HepG2 (cell line): ENCODE data around the gene CLDN5. TPM values are rescaled to one million over a fixed set of nuclear protein-coding genes. Genes with fewer than 3 reads are reported as not detected.
A peak's percentile ranks its signal among the peaks of the same experiment; 100 is the strongest.

Experiments
- ASH2L ChIP-seq: fragments of 300-600, 200-600 bp; sonication (generic); IDR thresholded peaks from 2 replicates; pipeline ENCODE4 v1.7.0; 2017; ENCODE audit warnings: low read depth, mild to moderate bottlenecking, moderate library complexity, mixed read lengths, low read length; ENCODE audit not compliant: insufficient read length
- FOXA1 ChIP-seq, 2 experiments: fragments of 450-650 bp in 1 of 2; sonication (generic) in 1 of 2; formaldehyde crosslinking in 1 of 2; IDR thresholded peaks; 2 replicates each; pipeline versions ENCODE4 v1.4.0 to v1.6.1; 2016 to 2020; ENCODE audit warnings: missing genetic modification reagents in 1 of 2
- KLF16 ChIP-seq, 2 experiments: sonication (generic) in 1 of 2; formaldehyde crosslinking in 1 of 2; IDR thresholded peaks; 2 replicates each; pipeline versions ENCODE4 v1.6.1 to v1.8.0; 2016 to 2023; ENCODE audit warnings: missing genetic modification reagents in 2 of 2, missing compliant biosample characterization in 1 of 2
- POLR2AphosphoS2 ChIP-seq: IDR thresholded peaks from 2 replicates; pipeline ENCODE4 v1.6.1; 2011; ENCODE audit warnings: low read depth, low read length, improper control_type of control experiment
- TP53 ChIP-seq: sonication (generic); formaldehyde crosslinking; conservative IDR thresholded peaks from 2 replicates; pipeline ENCODE4 v1.4.0; 2020; ENCODE audit warnings: missing genetic modification reagents
- ZFP37 ChIP-seq: sonication (generic); formaldehyde crosslinking; IDR thresholded peaks from 2 replicates; pipeline ENCODE4 v1.4.0; 2020; ENCODE audit warnings: missing genetic modification reagents, borderline replicate concordance
- ZNF275 ChIP-seq: sonication (generic); formaldehyde crosslinking; IDR thresholded peaks from 2 replicates; pipeline ENCODE4 v1.8.0; 2022; ENCODE audit warnings: missing genetic modification reagents, mild to moderate bottlenecking, inconsistent platforms, borderline replicate concordance
- ZNF432 ChIP-seq: sonication (generic); formaldehyde crosslinking; IDR thresholded peaks from 2 replicates; pipeline ENCODE4 v1.5.0; 2020; ENCODE audit warnings: missing genetic modification reagents, mild to moderate bottlenecking, borderline replicate concordance
- ZNF563 ChIP-seq: sonication (generic); formaldehyde crosslinking; IDR thresholded peaks from 2 replicates; pipeline ENCODE4 v1.8.0; 2022; ENCODE audit warnings: mild to moderate bottlenecking, moderate library complexity, missing genetic modification reagents
- polyA plus RNA-seq, 8 experiments: library from polyadenylated mRNA; depleted of rRNA in 3 of 8; stranded (reverse) in 7 of 8; unstranded in 1 of 8; fragments of >200 nt; fragmentation: Illumina TruSeq in 4 of 8; extraction: Trizol in 4 of 8; gene quantifications; 2 replicates each; pipeline versions ENCODE4 v1.2.1 to v1.2.3, GENCODE V29; 2011 to 2016; ENCODE audit warnings: low read depth in 4 of 8, missing spikeins in 1 of 8, mixed read lengths in 1 of 8; ENCODE audit not compliant: insufficient read depth in 1 of 8
- total RNA-seq, 5 experiments: library from RNA; depleted of rRNA; stranded (reverse); fragments of >200 nt; fragmentation: Illumina TruSeq; extraction: Trizol; gene quantifications; 2 replicates each; pipeline ENCODE4 v1.2.3, GENCODE V29; 2016; ENCODE audit warnings: low read depth in 1 of 5
- TF ChIP-seq, protein P1 (sequence below): sonication (generic); formaldehyde crosslinking; IDR thresholded peaks from 2 replicates; pipeline ENCODE4 v1.4.0; 2020; ENCODE audit warnings: low read depth, missing genetic modification reagents
- TF ChIP-seq, protein P2 (sequence below): fragments of 450-650 bp; IDR thresholded peaks from 2 replicates; pipeline ENCODE4 v1.6.1; 2017; ENCODE audit warnings: mild to moderate bottlenecking
- TF ChIP-seq, protein P3 (sequence below): sonication (generic); formaldehyde crosslinking; IDR thresholded peaks from 2 replicates; pipeline ENCODE4 v1.4.0; 2020; ENCODE audit warnings: missing genetic modification reagents
- TF ChIP-seq, protein P4 (sequence below): IDR thresholded peaks from 2 replicates; pipeline ENCODE4 v1.6.1; 2016; ENCODE audit warnings: missing genetic modification reagents, missing compliant biosample characterization

Gene CLDN5
- total and polyA plus RNA-seq, 2 of the 13 experiments (the other 11 are each of a cell fraction or from before 2014, with no cell fraction given), result not detected

GRCh38 chr22:19479355-19480172, 44.6 kb downstream of the CLDN5 start, which contains the start of gene CDC45 (continued):
- TF ChIP-seq, protein P1, sequence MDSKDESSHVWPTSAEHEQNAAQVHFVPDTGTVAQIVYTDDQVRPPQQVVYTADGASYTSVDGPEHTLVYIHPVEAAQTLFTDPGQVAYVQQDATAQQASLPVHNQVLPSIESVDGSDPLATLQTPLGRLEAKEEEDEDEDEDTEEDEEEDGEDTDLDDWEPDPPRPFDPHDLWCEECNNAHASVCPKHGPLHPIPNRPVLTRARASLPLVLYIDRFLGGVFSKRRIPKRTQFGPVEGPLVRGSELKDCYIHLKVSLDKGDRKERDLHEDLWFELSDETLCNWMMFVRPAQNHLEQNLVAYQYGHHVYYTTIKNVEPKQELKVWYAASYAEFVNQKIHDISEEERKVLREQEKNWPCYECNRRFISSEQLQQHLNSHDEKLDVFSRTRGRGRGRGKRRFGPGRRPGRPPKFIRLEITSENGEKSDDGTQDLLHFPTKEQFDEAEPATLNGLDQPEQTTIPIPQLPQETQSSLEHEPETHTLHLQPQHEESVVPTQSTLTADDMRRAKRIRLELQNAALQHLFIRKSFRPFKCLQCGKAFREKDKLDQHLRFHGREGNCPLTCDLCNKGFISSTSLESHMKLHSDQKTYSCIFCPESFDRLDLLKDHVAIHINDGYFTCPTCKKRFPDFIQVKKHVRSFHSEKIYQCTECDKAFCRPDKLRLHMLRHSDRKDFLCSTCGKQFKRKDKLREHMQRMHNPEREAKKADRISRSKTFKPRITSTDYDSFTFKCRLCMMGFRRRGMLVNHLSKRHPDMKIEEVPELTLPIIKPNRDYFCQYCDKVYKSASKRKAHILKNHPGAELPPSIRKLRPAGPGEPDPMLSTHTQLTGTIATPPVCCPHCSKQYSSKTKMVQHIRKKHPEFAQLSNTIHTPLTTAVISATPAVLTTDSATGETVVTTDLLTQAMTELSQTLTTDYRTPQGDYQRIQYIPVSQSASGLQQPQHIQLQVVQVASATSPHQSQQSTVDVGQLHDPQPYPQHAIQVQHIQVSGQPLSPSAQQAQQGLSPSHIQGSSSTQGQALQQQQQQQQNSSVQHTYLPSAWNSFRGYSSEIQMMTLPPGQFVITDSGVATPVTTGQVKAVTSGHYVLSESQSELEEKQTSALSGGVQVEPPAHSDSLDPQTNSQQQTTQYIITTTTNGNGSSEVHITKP, result peak; percentile 97
- TF ChIP-seq, protein P2, sequence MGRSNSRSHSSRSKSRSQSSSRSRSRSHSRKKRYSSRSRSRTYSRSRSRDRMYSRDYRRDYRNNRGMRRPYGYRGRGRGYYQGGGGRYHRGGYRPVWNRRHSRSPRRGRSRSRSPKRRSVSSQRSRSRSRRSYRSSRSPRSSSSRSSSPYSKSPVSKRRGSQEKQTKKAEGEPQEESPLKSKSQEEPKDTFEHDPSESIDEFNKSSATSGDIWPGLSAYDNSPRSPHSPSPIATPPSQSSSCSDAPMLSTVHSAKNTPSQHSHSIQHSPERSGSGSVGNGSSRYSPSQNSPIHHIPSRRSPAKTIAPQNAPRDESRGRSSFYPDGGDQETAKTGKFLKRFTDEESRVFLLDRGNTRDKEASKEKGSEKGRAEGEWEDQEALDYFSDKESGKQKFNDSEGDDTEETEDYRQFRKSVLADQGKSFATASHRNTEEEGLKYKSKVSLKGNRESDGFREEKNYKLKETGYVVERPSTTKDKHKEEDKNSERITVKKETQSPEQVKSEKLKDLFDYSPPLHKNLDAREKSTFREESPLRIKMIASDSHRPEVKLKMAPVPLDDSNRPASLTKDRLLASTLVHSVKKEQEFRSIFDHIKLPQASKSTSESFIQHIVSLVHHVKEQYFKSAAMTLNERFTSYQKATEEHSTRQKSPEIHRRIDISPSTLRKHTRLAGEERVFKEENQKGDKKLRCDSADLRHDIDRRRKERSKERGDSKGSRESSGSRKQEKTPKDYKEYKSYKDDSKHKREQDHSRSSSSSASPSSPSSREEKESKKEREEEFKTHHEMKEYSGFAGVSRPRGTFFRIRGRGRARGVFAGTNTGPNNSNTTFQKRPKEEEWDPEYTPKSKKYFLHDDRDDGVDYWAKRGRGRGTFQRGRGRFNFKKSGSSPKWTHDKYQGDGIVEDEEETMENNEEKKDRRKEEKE, result no peak
- TF ChIP-seq, protein P3, sequence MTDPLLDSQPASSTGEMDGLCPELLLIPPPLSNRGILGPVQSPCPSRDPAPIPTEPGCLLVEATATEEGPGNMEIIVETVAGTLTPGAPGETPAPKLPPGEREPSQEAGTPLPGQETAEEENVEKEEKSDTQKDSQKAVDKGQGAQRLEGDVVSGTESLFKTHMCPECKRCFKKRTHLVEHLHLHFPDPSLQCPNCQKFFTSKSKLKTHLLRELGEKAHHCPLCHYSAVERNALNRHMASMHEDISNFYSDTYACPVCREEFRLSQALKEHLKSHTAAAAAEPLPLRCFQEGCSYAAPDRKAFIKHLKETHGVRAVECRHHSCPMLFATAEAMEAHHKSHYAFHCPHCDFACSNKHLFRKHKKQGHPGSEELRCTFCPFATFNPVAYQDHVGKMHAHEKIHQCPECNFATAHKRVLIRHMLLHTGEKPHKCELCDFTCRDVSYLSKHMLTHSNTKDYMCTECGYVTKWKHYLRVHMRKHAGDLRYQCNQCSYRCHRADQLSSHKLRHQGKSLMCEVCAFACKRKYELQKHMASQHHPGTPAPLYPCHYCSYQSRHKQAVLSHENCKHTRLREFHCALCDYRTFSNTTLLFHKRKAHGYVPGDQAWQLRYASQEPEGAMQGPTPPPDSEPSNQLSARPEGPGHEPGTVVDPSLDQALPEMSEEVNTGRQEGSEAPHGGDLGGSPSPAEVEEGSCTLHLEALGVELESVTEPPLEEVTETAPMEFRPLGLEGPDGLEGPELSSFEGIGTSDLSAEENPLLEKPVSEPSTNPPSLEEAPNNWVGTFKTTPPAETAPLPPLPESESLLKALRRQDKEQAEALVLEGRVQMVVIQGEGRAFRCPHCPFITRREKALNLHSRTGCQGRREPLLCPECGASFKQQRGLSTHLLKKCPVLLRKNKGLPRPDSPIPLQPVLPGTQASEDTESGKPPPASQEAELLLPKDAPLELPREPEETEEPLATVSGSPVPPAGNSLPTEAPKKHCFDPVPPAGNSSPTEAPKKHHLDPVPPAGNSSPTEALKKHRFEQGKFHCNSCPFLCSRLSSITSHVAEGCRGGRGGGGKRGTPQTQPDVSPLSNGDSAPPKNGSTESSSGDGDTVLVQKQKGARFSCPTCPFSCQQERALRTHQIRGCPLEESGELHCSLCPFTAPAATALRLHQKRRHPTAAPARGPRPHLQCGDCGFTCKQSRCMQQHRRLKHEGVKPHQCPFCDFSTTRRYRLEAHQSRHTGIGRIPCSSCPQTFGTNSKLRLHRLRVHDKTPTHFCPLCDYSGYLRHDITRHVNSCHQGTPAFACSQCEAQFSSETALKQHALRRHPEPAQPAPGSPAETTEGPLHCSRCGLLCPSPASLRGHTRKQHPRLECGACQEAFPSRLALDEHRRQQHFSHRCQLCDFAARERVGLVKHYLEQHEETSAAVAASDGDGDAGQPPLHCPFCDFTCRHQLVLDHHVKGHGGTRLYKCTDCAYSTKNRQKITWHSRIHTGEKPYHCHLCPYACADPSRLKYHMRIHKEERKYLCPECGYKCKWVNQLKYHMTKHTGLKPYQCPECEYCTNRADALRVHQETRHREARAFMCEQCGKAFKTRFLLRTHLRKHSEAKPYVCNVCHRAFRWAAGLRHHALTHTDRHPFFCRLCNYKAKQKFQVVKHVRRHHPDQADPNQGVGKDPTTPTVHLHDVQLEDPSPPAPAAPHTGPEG, result no peak
- TF ChIP-seq FOXA1 (IDR thresholded peaks at IDR 0.05) (no peak), FOXA1 (CRISPR knock-in tag; IDR thresholded peaks at IDR 0.05) (no peak; the same call in 1 of the 2 replicates), POLR2AphosphoS2 (no peak), KLF16 (CRISPR knock-in tag; IDR thresholded peaks at IDR 0.05) (no peak), ZNF563 (CRISPR knock-in tag) (no peak), ZNF432 (CRISPR knock-in tag) (no peak), ZFP37 (CRISPR knock-in tag) (no peak), ZNF275 (CRISPR knock-in tag) (no peak), TP53 (no peak), ASH2L (peak; percentile 74)
- TF ChIP-seq, protein P4, sequence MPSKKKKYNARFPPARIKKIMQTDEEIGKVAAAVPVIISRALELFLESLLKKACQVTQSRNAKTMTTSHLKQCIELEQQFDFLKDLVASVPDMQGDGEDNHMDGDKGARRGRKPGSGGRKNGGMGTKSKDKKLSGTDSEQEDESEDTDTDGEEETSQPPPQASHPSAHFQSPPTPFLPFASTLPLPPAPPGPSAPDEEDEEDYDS (CRISPR knock-in tag), result no peak
